Stimulated activated CD4-positive, alpha-beta T cell treated with anti-CD3 and anti-CD28 coated beads, Interleukin-2, amount 100 ng/mL, for 48 hours (primary cell): ENCODE results near the gene SHC3.
A peak's percentile ranks its signal among the peaks of the same experiment; 100 is the strongest.

Source experiments
- DNase-seq, 2 donors: peaks; one replicate each; pipeline ENCODE4 v3.0.0-alpha.2; 2020

SHC3 gene

GRCh38 chr9:88996046-88996920 lies 182.3 kb downstream of the SHC3 start:
- no peak for DNase-seq

- no peak for DNase-seq
Observed at GRCh38 chr9:88995627-88996026, 183.0 kb downstream of the SHC3 start.

GRCh38 chr9:88995200-88995577 lies 183.4 kb downstream of the SHC3 start:
- DNase-seq: no peak

- DNase-seq: no peak
Observed at GRCh38 chr9:88994469-88995199, 184.0 kb downstream of the SHC3 start.

GRCh38 chr9:88993871-88994460 lies 184.7 kb downstream of the SHC3 start:
- DNase-seq: no peak

GRCh38 chr9:88993327-88993726 lies 185.3 kb downstream of the SHC3 start:
- DNase-seq: no peak

GRCh38 chr9:88992556-88992955 lies 186.1 kb downstream of the SHC3 start:
- no peak for DNase-seq

- DNase-seq: peak in 1 of 2 donors; percentile 16
Observed at GRCh38 chr9:88991066-88992034, 187.3 kb downstream of the SHC3 start, which contains the start of gene S1PR3. TSS of gene S1PR3 (plus strand) at chr9:88991468. CDS start at chr9:89001201, 9,733 bp downstream.

- no peak for DNase-seq
Observed at GRCh38 chr9:88990729-88991065, 187.9 kb downstream of the SHC3 start.

- no peak for DNase-seq
Observed at GRCh38 chr9:88990041-88990728, 188.4 kb downstream of the SHC3 start.

- no peak for DNase-seq
Observed at GRCh38 chr9:88988796-88989641, 189.6 kb downstream of the SHC3 start.

- no peak for DNase-seq
Observed at GRCh38 chr9:88987661-88988060, 191.0 kb downstream of the SHC3 start.

GRCh38 chr9:88986776-88987175 lies 191.8 kb downstream of the SHC3 start:
- no peak for DNase-seq

- DNase-seq: no peak
Observed at GRCh38 chr9:88985616-88986015, 193.0 kb downstream of the SHC3 start.

GRCh38 chr9:88984543-88984883 lies 194.1 kb downstream of the SHC3 start:
- no peak for DNase-seq

GRCh38 chr9:88983865-88984542 lies 194.6 kb downstream of the SHC3 start:
- no peak for DNase-seq

GRCh38 chr9:88980740-88981203 lies 197.8 kb downstream of the SHC3 start:
- DNase-seq: no peak

- DNase-seq: no peak
Observed at GRCh38 chr9:88979791-88980190, 198.8 kb downstream of the SHC3 start.

- DNase-seq: no peak
Observed at GRCh38 chr9:88979021-88979420, 199.6 kb downstream of the SHC3 start.

- no peak for DNase-seq
Observed at GRCh38 chr9:88978034-88978433, 200.6 kb downstream of the SHC3 start.
